Measurements from ENCODE around the gene TRIM17. TPM values are rescaled to one million over a fixed set of nuclear protein-coding genes. Genes with fewer than 3 reads are reported as not detected.

Gene TRIM17
- total RNA-seq, 6 experiments from 2014 or later = 0.23 to 0.36 (median 0.30) TPM; not detected in 3

DNA sequence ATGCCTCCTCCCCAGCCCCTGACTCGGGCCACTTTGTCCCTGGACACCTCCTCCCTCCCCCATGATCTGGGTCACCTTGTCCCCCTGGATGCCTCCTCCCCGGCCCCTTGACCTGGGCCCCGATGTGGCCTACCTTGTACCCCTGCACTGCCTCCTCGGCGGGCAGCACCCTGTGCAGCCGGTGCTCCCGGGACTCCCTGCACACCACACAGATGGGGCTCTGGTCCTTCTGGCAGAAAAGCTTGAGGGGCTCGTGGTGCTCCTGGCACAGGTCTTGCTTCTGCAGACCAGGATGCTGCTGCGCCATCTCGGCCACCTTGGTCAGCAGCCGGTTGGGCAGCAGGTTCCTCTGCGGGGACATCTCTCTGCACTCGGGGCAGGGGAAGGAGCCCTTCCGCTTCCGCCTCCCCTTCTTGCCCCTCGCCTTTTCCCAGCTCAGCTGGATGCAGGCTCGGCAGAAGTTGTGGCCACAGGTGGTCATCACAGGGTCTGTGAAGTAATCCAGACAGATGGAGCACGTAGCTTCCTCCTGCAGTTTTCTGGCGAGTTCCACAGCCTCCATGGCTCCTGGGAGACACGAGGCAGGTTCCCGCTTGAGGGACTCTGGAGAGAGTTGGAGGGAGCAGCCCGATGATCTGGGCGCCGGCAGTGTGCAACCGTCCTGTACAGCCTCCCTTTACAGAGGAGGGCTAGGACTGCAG is 2.0 kb downstream of the TRIM17 start:
- Mint-ChIP-seq H3K4me3 (no peak overlapping the region), H3K9me3 (no peaks in the 10 kb centered on the region), H3K36me3 (ENCODE audit: low read depth) (no peaks in the 10 kb centered on the region; the same call in 1 of the 2 replicates), H3K4me1 (ENCODE audit: low read depth) (peaks cover 20% of the 10 kb centered on the region), H3K27ac (no peak overlapping the region), H3K27me3 (ENCODE audit: insufficient read depth) (peaks cover 10% of the 10 kb centered on the region)
- TF ChIP-seq, protein P1, sequence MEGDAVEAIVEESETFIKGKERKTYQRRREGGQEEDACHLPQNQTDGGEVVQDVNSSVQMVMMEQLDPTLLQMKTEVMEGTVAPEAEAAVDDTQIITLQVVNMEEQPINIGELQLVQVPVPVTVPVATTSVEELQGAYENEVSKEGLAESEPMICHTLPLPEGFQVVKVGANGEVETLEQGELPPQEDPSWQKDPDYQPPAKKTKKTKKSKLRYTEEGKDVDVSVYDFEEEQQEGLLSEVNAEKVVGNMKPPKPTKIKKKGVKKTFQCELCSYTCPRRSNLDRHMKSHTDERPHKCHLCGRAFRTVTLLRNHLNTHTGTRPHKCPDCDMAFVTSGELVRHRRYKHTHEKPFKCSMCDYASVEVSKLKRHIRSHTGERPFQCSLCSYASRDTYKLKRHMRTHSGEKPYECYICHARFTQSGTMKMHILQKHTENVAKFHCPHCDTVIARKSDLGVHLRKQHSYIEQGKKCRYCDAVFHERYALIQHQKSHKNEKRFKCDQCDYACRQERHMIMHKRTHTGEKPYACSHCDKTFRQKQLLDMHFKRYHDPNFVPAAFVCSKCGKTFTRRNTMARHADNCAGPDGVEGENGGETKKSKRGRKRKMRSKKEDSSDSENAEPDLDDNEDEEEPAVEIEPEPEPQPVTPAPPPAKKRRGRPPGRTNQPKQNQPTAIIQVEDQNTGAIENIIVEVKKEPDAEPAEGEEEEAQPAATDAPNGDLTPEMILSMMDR (IDR thresholded peaks at IDR 0.05) = no peak
- DNase-seq = no peak

DNA sequence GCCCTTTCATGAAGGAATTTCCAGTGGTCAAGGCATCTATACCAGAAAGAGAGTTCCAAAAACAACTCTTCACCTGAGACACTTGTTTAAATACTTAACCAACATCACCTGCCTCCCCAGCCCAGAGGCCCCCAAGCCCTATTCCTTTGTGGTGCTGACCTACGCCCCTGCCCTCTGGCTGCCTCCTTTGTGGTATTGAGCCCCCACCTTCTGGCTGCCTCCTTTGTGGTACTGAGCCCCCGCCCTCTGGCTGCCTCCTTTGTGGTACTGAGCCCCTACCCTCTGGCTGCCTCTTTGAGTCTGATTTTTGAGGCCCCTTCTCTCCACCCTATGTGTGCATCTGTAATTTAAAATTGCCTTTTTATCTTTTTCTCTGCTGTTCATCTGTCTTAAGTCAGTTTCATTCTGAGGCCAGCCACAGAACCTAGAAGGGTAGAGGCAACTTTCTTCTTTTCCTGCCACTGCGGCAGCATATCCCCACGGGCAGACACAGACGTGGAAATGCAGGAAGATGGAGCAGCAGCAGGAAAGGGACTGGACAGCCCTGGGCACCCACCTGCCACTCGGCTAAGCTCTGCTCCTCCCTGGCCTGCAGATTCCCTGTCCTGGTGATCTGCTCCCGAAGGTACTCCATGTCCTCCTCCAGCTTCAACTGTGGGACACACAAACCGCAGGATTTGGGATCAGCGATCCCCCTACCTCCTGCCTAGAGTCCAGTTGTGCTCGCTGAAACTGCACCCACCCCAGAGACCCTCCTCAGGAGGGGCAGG is 3.2 kb downstream of the TRIM17 start:
- TF ChIP-seq, protein P1 (IDR thresholded peaks at IDR 0.05) = no peak
- Mint-ChIP-seq H3K9me3 (no peaks in the 10 kb centered on the region), H3K4me1 (ENCODE audit: low read depth) (peaks cover 20% of the 10 kb centered on the region), H3K27me3 (ENCODE audit: insufficient read depth) (peaks cover 10% of the 10 kb centered on the region), H3K36me3 (ENCODE audit: low read depth) (no peaks in the 10 kb centered on the region; the same call in 1 of the 2 replicates), H3K27ac (no peak overlapping the region), H3K4me3 (no peak overlapping the region)
- no peak for DNase-seq

DNA sequence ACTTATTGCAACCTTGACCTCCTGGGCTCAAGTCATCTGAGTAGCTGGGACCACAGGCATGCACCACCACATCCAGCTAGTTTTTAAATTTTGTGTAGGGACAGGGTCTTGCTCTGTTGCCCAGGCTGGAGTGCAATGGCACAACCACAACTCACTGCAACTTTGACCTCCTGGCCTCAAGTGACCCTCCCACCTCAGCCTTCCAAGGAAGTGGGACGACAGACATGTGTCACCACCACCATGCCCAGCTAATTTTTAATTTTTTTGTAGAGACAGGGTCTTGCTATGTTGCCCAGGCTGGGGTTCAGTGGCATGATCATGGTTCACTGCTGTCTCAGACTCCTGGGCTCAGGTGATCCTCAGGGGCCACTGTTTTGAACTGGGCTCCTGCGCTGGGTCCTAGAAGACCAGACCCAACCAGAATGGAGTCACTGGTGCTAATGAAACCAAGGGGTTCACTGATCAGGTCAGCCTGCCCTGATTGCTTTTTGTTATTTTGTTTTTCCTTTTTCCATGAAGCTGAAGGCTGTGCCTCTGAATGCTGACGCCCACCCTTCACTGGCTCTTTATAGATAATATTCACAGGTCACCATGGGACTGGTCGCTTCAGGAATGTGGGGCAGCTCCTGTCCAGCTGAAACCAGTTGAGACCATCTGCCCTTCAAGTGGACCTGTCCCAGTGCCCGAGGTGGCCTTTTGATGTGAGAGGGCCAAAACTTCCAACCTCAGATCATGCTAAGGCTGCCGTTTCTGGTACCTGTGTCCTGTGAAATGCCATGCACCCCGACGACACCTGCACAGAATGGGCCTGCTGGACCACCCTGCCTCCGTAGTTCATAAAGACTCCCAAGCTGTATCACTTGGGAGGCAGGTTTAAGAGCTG is 4.9 kb downstream of the TRIM17 start:
- no peak for DNase-seq
- TF ChIP-seq, protein P1 (IDR thresholded peaks at IDR 0.05) = no peak
- Mint-ChIP-seq H3K9me3 (no peaks in the 10 kb centered on the region), H3K27ac (no peak overlapping the region), H3K36me3 (ENCODE audit: low read depth) (no peaks in the 10 kb centered on the region; the same call in 1 of the 2 replicates), H3K27me3 (ENCODE audit: insufficient read depth) (peaks cover 10% of the 10 kb centered on the region), H3K4me3 (no peak overlapping the region), H3K4me1 (ENCODE audit: low read depth) (peaks cover 12% of the 10 kb centered on the region)

DNA sequence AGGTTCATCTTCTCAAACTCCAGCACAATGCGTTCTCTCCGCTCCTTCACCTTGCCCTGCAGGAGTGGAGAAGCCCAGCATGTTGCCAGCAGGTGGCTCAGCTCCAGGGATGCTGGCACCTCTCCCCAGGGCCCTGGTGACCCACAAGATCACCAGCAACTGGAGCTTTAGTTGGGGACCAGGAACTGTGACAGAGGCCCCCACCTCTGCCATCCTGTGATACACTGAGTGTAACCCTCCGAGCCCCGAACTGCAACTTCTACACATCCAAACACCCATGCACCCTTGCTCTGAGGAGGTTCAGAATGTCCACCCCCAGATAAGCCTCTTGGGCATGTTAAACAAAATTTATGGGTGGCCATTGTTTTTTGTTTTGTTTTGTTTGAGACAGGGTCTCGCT is 5.5 kb downstream of the TRIM17 start:
- DNase-seq = no peak
- H3K27ac Mint-ChIP-seq = no peak overlapping the region
- peaks cover 10% of the 10 kb centered on the region for H3K27me3 Mint-ChIP-seq (ENCODE audit: insufficient read depth)
- H3K4me3 Mint-ChIP-seq = no peak overlapping the region
- H3K36me3 Mint-ChIP-seq (ENCODE audit: low read depth) = no peaks in the 10 kb centered on the region; the same call in 1 of the 2 replicates
- no peaks in the 10 kb centered on the region for H3K9me3 Mint-ChIP-seq
- H3K4me1 Mint-ChIP-seq (ENCODE audit: low read depth) = peaks cover 12% of the 10 kb centered on the region
- TF ChIP-seq, protein P1 (IDR thresholded peaks at IDR 0.05) = no peak

DNA sequence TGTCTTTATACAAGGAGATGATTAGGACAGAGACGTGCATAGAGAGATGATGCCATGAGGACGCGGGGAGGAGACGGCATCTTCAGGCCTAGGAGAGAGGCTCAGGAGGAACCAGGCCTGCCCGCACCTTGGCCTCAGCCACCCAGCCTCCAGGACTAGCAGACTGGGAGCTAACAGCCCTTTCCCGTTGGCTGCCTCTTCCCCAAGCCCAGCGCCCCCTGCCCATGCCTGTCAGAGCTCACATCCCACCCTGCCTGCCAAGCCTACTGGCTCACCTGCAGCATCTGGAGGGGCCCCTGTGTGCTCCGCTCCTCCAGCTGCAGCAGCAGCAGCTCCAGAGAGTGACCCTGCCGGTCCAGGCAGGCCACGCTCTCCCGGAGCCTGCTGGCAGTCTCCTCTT is 6.0 kb downstream of the TRIM17 start:
- no peaks in the 10 kb centered on the region; the same call in 1 of the 2 replicates for H3K36me3 Mint-ChIP-seq (ENCODE audit: low read depth)
- H3K4me3 Mint-ChIP-seq = no peak overlapping the region
- H3K9me3 Mint-ChIP-seq = no peaks in the 10 kb centered on the region
- peaks cover 9% of the 10 kb centered on the region for H3K4me1 Mint-ChIP-seq (ENCODE audit: low read depth)
- no peak overlapping the region for H3K27ac Mint-ChIP-seq
- TF ChIP-seq, protein P1 (IDR thresholded peaks at IDR 0.05) = no peak
- H3K27me3 Mint-ChIP-seq (ENCODE audit: insufficient read depth) = peaks cover 9% of the 10 kb centered on the region
- DNase-seq = no peak

Measured in HFFc6 (cell line).